NCI-H2227 (cell line): ENCODE results near the gene FARS2.

Experiments
- DNase-seq: peaks from one replicate; lab custom pipeline; 2025; ENCODE audit not compliant: unreplicated experiment; lab: John Stamatoyannopoulos, UW

The FARS2 gene

GRCh38 chr6:5497896-5498578 is 236.7 kb downstream of the FARS2 start:
- no peak for DNase-seq

DNA sequence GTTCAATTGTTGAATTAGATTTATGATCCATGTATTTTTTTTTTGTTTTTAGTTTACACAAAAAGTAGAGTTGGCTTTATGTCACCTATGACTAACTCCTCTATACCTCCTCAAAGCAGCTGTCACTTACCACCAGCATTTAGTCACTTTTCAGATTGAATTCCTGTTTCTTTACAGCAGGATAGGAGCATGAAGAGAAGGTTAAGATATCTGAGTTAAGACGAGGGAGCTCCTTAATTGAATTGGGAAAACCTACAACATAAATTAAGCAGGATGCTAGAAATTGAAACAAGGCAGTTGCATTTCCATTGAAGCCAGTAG is 237.2 kb downstream of the FARS2 start:
- DNase-seq: no peak

GRCh38 chr6:5499644-5500306 is 238.5 kb downstream of the FARS2 start:
- DNase-seq: no peak

DNA sequence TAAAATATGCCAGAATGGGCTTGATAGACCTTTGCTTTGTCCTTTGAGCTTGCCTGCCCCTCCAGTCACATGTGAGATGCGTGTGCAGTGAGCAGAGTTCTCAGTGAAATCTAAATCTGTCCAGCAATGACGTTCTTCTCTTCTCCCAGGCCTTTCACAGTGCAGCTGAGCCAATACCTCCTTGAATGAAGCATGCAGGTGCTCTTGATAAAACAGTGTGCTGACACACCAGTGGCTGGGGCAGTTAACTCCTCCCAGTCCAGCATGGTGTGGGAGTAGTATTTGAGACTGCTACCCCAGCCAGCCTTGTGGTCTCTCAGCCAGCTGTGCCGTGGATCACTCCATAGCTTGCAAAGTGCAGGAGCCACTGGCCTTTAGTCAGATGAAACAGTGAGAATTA is 240.5 kb downstream of the FARS2 start:
- DNase-seq: no peak

- no peak for DNase-seq
Measured at GRCh38 chr6:5504078-5504477, 242.8 kb downstream of the FARS2 start.

GRCh38 chr6:5506149-5506548 is 244.8 kb downstream of the FARS2 start:
- DNase-seq: no peak

- no peak for DNase-seq
Measured at GRCh38 chr6:5506597-5506996, 245.3 kb downstream of the FARS2 start.

- no peak for DNase-seq
Measured at GRCh38 chr6:5507131-5507681, 245.9 kb downstream of the FARS2 start.

GRCh38 chr6:5509106-5509505 is 247.8 kb downstream of the FARS2 start:
- no peak for DNase-seq

DNA sequence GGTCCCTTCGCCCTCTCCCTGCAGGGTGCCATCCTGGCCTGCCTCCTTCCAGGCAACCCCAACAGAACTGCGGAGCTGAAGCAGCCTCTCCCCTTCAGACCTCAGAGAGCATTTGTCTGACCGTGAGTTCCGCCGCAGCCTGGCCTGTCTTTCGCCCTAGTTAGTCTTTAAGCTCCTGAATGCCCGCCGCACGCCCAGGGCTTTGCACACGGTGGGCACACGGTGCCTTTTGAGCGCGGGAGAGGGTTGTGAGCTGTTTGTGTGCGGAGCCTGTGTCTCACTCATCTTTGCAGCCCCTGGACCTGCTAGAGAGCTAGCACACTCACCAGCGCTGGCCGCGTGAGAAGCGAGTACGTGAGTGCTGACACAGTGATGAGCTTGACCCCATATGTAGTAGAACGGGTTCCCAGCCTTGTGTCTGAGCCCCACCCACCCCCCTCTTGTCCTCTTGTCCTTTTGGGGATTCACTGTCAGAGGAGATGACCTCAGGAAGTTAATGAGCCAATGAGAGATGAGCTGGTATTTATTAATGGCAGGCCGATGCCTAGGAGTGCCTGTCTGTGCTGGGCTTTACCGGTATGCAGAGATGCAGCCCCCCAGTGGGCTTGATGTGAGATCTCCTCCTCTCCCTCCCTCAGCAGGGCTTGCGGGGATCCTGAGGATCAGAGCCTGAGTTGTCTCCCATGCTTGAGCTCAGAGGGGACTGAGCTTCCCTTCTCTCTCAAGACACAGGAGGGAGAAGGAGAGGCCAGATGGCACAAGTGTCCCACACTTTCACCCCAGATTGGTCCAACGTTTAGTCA is 249.2 kb downstream of the FARS2 start:
- no peak for DNase-seq

GRCh38 chr6:5511954-5512353 is 250.6 kb downstream of the FARS2 start:
- DNase-seq: no peak

- no peak for DNase-seq
Measured at GRCh38 chr6:5512422-5512821, 251.1 kb downstream of the FARS2 start.

DNA sequence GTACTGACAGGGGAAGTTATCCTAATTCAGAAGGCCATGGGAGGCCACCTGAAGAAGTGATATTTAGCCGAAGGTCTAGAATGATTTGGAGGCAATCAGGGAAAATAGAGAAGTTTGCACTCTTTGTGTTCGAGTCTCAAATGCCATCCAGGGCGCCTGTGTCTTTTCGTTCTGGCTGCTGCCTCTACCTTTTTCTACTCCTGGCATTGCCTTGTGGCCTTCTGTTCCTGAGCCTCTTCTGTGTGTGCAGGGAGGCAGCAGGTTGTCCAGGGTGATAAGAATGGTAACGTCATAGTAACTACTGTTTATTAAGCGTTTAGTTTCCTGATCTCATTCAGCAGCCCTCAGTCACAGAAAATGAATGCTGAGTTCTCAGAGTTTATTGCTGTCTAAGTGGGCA is 252.1 kb downstream of the FARS2 start:
- no peak for DNase-seq

DNA sequence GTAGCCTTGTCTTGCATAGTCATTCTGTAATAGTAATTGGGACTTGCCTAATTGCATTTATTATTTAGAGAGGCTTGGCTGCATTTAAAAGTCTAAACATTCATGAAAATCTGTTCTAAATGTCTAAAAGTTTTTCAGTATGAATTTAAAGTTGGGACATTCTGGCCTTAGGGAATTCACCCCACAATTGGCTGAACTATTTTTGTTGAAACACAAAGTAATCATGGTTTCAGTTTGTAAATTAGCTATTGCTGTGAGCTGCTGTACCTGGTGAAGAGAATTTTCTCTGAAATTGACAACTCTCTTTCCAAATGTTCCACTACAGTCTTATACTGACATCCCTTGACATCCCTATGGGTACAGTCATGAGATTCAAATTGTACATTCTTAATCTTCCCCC is 253.0 kb downstream of the FARS2 start:
- no peak for DNase-seq

DNA sequence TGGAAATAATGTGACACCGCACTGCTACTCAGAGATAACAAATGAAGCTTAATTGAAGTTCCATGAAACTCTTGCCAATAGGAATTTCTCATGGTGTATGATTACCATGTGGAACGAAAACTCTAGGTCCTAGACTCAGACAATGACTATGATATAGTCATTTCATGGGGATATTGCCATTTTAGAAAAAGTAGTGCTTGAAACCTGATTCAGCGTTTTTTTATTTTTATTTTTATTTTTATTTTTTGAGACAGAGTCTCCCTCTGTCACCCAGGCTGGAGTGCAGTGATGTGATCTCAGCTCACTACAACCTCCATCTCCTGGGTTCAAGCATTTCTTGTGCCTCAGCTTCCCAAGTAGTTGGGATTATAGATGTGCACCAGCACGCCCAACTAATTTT is 253.9 kb downstream of the FARS2 start:
- DNase-seq: no peak

DNA sequence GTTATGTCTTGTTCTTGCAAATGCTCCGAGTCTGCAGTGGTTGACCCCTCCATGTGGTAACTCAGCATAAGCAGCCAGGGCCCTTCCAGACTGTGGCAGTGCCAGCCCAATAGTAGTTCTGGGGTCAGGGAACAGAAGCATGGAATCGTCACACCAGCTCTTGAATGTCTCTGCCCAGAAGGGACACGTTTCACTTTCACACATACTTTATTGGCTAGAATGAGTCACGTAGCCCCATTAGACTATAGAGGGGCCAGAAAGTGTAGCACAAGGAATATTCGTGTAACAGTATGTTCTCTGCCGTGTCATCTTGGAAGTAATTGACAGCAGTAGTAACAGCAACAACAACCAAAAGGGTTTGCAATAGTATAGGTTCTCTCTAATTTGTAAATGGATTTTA is 254.7 kb downstream of the FARS2 start:
- DNase-seq: no peak

- DNase-seq: no peak
Measured at GRCh38 chr6:5517796-5518195, 256.5 kb downstream of the FARS2 start.

GRCh38 chr6:5518936-5519491 is 257.7 kb downstream of the FARS2 start:
- no peak for DNase-seq

DNA sequence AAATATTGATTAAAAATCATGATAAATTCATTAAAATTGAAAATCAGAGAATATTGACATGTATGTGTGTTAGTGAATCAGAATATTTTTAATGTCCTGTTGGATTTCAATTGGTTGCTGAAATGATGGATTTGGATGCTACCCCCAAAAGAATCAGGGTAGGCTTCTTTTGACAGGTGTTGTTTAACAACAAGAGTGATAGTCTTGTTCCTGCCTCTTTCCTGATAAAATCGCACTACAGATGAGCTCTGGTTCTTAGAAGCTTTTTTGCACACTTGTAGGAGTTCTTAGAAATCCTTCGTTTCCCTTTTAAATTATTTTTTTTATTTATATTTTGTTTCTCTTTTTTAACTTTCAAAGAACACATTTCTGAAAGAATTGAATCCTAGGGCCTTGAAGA is 259.5 kb downstream of the FARS2 start:
- DNase-seq: no peak

GRCh38 chr6:5521322-5521721 is 260.0 kb downstream of the FARS2 start:
- no peak for DNase-seq

DNA sequence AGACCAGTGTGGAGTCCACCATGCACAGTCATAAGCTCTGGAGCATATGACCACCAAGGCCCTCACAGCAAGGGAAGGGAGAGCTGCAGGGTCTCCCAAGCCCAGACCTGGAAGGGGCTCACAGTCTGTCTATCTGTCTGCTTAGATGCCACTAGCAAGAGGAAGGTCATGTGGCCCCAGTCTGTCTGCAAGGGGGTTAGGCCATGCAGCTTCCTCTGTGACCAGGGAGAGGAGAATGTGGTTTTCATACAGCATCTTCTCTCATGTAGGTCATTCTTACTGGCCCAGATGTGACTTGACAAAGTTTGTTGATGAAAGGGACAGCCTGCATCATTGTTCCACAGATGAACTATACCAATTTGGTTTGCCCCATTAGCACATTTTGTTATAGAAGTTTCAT is 260.8 kb downstream of the FARS2 start:
- no peak for DNase-seq

GRCh38 chr6:5524110-5524509 is 262.8 kb downstream of the FARS2 start:
- no peak for DNase-seq
